GM18858 (cell line): Measurements from ENCODE around the gene CIROP.

ENCODE experiments used
- ATAC-seq: cut with Tn5 transposase; IDR thresholded peaks from one replicate; pipeline ENCODE4 v1.9.1; 2021; ENCODE audit not compliant: unreplicated experiment

The CIROP gene

DNA sequence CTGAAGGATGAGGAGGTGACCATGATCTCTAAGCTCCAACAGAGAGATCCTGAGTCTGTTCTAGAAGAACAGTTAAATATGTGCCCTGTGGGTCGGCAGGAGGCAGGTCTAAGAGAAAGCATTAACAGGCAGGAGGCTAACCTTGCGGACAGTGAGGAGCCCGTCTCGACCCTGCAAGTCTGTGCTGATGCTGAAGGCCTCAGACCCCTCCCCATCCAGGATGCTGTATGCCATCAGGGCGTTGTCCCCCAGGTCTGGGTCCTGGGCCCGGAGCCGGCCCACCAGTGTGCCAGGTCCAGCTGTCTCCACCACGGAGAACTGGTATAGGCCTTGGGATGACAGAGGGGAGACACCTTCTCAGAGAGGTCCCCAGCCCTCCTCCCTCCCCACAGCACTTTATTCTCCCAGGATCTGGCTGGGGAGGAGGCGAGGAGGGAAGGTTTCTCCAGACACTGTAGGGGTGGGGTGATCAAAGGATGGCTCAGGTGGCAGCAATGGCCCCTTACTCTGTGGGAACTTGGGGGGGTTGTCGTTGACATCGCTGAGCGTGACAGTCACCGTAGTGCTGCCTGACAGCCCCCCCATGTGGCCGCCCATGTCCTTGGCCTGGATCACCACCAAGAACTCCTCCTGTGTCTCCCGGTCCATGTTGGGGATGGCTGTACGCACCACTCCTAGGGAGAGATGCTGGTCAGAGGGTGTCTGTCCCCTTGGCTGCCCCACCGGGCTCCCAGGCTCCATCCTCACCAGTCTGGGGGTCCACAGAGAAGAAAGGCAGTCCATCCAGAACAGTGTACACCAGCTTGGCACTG, 50.6 kb downstream of the CIROP start:
- no peak for ATAC-seq

DNA sequence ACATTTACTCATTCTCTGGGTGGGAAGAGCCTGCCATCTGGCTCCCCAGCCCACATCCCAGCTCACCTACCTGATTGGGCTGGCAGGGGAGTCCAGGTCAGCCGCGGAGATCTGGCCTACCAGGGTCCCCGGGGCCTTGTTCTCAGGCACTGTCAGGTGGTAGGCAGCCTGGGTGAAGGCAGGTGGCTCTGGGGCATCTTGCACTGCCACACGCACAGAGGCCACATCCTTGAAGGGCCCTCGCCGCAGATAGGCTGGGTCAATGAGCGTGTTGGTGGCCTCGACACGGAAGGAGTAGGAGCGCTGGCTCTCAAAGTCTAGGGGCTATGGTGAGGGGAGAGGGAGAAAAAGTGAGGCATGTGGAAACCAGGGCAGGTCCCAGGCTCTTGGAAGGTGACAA, 51.4 kb downstream of the CIROP start:
- ATAC-seq: no peak

DNA sequence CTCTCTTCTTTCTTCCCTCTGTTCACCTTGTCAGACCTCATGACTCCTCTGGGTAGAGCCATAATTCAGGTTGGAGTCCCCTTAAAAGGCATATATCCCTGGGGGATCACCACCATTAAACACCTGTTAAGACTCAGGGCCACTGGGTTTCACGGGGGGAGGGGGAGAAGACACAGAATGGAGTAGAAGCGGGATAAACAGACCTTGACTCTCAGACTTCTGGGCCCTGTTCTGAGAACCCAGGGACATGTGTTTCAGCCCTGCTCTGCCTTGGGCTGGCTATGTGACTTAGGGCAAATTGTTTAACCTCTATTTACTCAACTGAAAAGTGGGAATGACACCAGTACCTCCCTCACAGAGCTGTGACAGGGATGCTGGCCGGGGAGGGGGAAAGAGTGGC, 52.1 kb downstream of the CIROP start:
- ATAC-seq: no peak

DNA sequence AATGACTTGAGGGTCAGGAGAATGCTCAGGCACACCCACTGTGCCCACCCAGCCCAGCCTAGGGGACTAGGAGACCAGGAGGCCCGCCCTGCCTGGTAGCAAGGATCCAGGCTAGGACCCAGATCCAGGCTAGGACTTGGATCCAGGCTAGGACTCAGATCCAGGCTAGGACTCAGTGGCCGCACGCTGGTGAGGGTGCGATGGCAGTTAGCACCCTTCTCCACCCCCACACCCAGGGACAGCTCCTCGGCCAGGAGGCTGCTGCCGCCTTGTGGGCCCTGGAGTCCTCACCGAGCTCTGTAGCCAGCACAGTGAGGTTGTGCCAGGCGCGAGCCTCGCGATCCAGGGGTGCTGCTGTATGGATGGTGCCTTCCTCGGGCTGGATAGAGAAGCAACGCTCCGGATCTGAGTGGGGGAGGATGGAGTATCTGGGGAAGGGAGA, 52.6 kb downstream of the CIROP start:
- ATAC-seq: no peak

DNA sequence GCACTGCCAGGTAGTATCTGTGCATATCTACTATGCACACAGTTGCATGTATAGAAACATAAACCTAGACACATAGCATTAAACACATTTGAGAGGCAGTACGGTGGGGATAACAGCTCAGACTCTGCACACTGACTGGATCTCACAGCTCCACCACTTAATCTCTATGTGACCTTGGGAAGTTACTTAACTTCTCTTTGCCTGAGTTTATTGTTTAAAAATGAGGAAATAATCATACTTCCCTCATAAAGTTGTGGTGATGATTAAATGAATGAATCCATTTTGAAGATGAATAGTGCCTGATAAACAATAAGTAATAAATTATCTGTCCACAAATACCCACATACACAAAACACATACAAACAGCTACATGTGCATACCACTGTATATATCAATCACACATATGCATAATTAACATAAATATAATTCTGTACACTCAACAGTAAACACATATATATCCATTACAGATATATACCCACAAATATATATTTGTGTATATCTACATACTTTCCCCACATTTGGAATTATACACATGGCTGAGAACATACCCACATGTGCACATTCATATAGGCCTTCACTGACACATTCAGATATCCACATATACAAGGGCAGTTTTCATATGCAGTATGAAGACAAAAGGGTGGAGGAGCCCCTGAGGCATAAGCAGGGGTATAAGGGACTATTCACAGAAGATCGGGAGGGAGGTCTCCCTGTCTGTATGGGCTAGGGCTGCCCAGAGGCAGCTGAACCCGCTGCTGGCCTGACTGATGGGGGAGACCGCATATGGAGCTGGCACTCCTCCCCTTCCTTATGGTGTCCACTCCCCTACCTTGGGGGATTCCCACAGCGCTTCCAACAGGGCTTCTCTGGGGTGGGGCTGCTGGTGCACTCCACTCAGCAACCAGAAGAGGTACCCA, 53.4 kb downstream of the CIROP start:
- no peak for ATAC-seq
